Measurements from ENCODE around the gene DNAI4. TPM values are rescaled to one million over a fixed set of nuclear protein-coding genes. Genes with fewer than 3 reads are reported as not detected.

Gene DNAI4
- total RNA-seq, 6 donors from 2014 or later, result 7.3 to 32.5 (median 10.3) TPM

GRCh38 chr1:66775646-66776045, 149.0 kb downstream of the DNAI4 start:
- Histone ChIP-seq H3K4me3 (no peak overlapping the region), H3K36me3 (no peaks in the 10 kb centered on the region), H3K4me1 (no peaks in the 10 kb centered on the region), H3K9me3 (no peaks in the 10 kb centered on the region), H3K27me3 (no peaks in the 10 kb centered on the region), H3K27ac (no peak overlapping the region)
- DNase-seq (no peak), ATAC-seq (ENCODE audit: low FRiP score in 2 of 2) (no peak)
- TF ChIP-seq POLR2AphosphoS5 (IDR thresholded peaks at IDR 0.05) (no peak), POLR2A (IDR thresholded peaks at IDR 0.05) (no peak), EP300 (IDR thresholded peaks at IDR 0.05) (no peak), CTCF (IDR thresholded peaks at IDR 0.05) (no peak)
- 89 to 91% methylated on average over 3 of the region's 3 CpGs for WGBS, 2 donors

DNA sequence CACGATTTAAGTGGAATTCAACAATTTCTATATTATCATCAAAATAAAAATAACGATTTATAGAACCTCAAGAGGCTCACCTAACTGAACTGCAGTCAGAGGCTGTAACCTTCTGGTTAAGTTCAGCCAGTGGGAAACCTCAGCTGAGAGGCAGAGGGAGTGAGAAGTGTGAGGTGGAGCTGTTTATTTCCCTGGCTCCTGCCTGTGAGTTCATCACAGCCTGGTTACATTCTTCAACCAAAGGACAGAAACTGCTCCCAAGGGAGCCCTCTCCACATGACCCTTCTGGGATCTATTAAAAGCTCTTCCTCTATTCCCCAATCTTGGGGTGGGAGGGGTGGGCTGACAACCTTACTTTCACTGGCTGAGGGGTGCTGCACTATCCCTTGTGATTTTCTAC, 150.2 kb downstream of the DNAI4 start:
- no peaks in the 10 kb centered on the region for H3K36me3 ChIP-seq
- no peak overlapping the region for H3K4me3 ChIP-seq
- no peak for ATAC-seq (ENCODE audit: low FRiP score in 2 of 2)
- DNase-seq, result no peak
- H3K27ac ChIP-seq, result no peak overlapping the region
- no peaks in the 10 kb centered on the region for H3K9me3 ChIP-seq
- H3K27me3 ChIP-seq, result no peaks in the 10 kb centered on the region
- TF ChIP-seq CTCF (IDR thresholded peaks at IDR 0.05), result no peak
- 68 to 87% methylated on average over 2 of the region's 2 CpGs for whole genome bisulfite sequencing, 2 donors
- H3K4me1 ChIP-seq, result no peaks in the 10 kb centered on the region

DNA sequence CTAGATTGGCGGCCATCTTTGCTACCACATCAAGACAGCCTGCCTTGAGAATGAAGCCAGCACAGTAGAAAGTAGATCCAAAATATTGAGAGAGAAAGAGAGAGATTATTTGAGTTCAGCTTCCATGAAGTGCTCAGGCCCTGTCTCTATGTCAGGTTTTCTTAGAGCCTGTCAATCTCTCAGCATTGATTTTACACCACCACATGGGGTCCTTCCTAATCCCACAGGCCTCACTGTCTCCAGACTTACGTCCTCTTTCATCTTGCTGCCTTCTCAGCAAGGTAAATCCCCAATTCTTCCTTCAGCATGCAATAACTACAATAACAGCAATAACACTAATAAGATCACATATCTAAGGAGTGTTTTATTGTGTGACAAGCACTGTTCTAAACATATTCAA, 151.4 kb downstream of the DNAI4 start:
- Histone ChIP-seq H3K36me3 (no peaks in the 10 kb centered on the region), H3K27ac (no peak overlapping the region), H3K9me3 (no peaks in the 10 kb centered on the region), H3K4me1 (no peaks in the 10 kb centered on the region), H3K27me3 (no peaks in the 10 kb centered on the region), H3K4me3 (no peak overlapping the region)
- WGBS, 2 donors, result 93 to 95% methylated on average over 2 of the region's 2 CpGs
- TF ChIP-seq POLR2AphosphoS5 (IDR thresholded peaks at IDR 0.05), result no peak
- no peak for ATAC-seq (ENCODE audit: low FRiP score in 2 of 2)
- no peak for DNase-seq

GRCh38 chr1:66770694-66771093, 154.0 kb downstream of the DNAI4 start:
- no peaks in the 10 kb centered on the region for H3K27me3 ChIP-seq
- no peak overlapping the region for H3K4me3 ChIP-seq
- ATAC-seq (ENCODE audit: low FRiP score in 2 of 2), result no peak
- 85 to 93% methylated on average over 4 of the region's 4 CpGs for WGBS, 2 donors
- H3K27ac ChIP-seq, result no peak overlapping the region
- no peaks in the 10 kb centered on the region for H3K36me3 ChIP-seq
- H3K9me3 ChIP-seq, result no peaks in the 10 kb centered on the region
- no peaks in the 10 kb centered on the region for H3K4me1 ChIP-seq
- TF ChIP-seq POLR2AphosphoS5 (IDR thresholded peaks at IDR 0.05) (no peak), CTCF (IDR thresholded peaks at IDR 0.05) (no peak), EP300 (IDR thresholded peaks at IDR 0.05) (no peak), POLR2A (IDR thresholded peaks at IDR 0.05) (no peak)
- no peak for DNase-seq

- TF ChIP-seq POLR2A (IDR thresholded peaks at IDR 0.05) (no peak), EP300 (IDR thresholded peaks at IDR 0.05) (no peak), CTCF (IDR thresholded peaks at IDR 0.05) (no peak)
- no peaks in the 10 kb centered on the region for H3K27me3 ChIP-seq
- H3K4me3 ChIP-seq, result no peak overlapping the region
- no peaks in the 10 kb centered on the region for H3K4me1 ChIP-seq
- no peaks in the 10 kb centered on the region for H3K9me3 ChIP-seq
- H3K27ac ChIP-seq, result no peak overlapping the region
- H3K36me3 ChIP-seq, result no peaks in the 10 kb centered on the region
- ATAC-seq (ENCODE audit: low FRiP score in 2 of 2), result no peak
- no peak for DNase-seq
- 93 to 100% methylated on average over 2 of the region's 2 CpGs for WGBS, 2 donors
Measured at GRCh38 chr1:66770240-66770639, 154.4 kb downstream of the DNAI4 start.

Measured in upper lobe of left lung (tissue), 6 donors.